Right kidney (tissue), 1 donor: Measurements from ENCODE around the gene NARS2.
A peak's percentile ranks its signal among the peaks of the same experiment; 100 is the strongest.
"Not testable (repeated sequence)": the region's sequence is repeated elsewhere in the genome, so short reads cannot be mapped to it uniquely, and the experiment has no call there.

Experiments
- DNase-seq: peaks from one replicate; pipeline ENCODE4 v3.0.0-alpha.2; 2016

The NARS2 gene

GRCh38 chr11:78577495-78577894 lies 2.8 kb upstream of the NARS2 start:
- DNase-seq: no peak

DNA sequence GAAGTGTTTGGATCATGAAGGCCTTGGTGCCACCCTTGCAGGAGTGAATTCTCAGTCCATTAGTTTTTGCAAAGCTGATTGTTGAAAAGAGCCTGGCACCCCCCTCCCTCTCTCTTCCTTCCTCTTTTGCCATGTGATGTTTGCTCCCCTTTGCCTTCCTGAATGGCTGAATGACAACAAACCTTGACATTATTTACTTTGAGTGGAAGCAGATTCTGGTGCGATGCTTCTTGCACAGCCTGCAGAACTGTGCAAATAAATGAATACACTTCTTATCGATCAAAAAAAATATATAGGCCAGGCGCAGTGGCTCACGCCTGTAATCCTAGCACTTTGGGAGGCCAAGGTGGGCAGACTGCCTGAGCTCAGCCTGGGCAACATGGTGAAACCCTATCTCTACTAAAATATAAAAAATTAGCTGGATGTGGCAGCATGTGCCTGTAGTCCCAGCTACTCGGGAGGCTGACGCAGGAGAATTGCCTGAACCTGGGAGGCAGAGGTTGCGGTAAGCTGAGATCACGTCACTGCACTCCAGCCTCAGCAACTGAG lies 2.0 kb upstream of the NARS2 start:
- no peak for DNase-seq

DNA sequence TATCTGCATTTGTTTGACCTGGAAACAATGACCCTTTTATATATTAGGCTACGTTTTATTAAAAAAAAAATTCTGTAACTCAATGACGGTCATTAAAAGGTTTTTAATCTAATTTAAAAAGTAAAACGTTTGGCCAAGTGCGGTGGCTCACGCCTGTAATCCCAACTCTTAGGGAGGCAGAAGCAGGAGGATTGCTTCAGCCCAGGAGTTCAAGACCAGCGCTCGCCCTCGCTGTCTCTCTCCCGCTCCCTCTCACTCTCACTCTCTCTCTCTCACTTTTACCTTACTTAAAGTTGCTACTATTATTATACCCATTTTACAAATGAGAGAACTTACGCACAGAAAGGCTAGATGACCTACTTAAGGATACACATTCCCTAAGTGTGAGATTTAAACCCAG lies 814 bp upstream of the NARS2 start:
- peak; percentile 18 for DNase-seq

GRCh38 chr11:78573681-78574080 lies 983 bp downstream of the NARS2 start:
- DNase-seq: no peak

- no peak for DNase-seq
Measured at GRCh38 chr11:78573271-78573670, 1.4 kb downstream of the NARS2 start.

DNA sequence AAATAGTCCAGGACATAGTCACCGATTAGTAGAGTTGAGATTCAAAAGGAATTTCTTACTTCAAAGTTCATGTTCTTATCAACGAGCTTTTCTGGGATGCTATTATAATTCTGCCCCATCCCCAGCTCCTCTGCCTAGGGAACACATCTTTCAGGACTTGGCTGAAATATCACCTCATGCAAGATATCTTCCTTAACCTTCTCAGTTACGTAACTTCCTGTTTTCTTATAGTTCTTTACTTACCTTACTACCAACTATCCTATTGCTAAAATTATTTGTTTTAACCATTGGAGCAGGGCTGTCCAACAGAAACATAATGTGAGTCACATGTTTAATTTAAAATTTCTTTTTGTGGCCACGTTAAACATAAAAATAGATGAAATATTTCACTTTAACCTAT lies 2.3 kb downstream of the NARS2 start:
- no peak for DNase-seq

GRCh38 chr11:78570031-78570430 lies 4.6 kb downstream of the NARS2 start:
- no peak for DNase-seq

GRCh38 chr11:78567209-78567608 lies 7.5 kb downstream of the NARS2 start:
- no peak for DNase-seq

- peak; percentile 29 for DNase-seq
Measured at GRCh38 chr11:78564490-78565467, 9.9 kb downstream of the NARS2 start.

GRCh38 chr11:78564037-78564436 lies 10.6 kb downstream of the NARS2 start:
- peak; percentile 18 for DNase-seq

GRCh38 chr11:78563090-78563489 lies 11.6 kb downstream of the NARS2 start:
- not testable (repeated sequence) for DNase-seq

DNA sequence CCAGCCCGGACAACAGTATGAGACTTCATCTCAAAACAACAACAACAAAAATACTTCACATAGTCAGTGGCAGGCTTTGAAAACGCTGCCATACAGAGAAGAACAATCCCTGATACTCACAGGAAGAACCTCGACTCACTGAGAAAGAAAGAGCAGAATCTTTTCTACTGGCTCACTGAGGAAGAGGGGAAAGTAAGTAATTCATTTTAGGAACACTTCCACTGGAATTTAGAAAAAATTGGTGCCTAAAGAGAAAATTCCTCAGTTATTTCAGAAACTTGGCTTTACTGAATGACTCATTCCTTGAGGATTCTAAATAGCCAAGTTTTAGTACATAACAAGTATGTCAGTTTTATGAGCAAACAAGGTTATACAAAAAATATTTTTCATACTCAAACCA lies 12.3 kb downstream of the NARS2 start:
- no peak for DNase-seq

GRCh38 chr11:78560826-78561484 lies 13.7 kb downstream of the NARS2 start:
- DNase-seq: peak; percentile 23

DNA sequence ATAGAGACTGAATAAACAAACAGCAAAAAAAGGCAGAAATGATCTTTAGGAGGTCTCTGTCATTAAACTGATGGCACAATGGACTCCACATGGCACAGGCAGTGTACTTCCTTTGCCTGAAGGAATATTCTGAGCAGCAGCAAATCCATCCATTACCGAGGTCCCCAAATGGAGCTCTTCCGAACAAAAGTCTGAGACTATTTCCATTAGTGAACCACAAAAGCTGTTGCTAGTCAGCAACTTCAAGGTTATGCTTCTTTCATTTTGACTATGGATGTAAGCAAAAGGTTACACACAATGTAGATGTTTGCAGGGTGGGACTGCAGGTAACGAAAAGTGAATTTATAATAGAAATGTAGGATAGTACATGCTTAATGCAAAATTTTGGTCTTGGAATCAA lies 14.5 kb downstream of the NARS2 start:
- DNase-seq: no peak

DNA sequence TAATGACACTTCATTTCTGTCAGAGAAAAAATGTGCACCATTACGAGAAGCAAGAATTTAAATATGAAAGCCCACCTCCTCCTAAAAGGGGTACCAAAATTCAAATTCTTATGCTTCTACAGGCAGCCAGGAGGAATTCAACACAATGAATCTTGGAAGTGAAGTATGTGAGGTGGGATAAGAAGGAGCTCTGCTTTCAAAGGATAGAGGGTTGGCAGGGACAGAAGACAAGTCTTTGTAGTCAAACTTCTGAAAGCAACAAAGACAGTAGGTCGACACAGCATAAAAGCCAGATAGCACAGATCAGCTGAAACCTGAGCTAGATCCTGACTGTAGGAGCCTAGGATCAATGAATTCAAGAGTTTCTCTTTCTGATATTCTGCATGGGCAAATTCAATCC lies 17.4 kb downstream of the NARS2 start:
- DNase-seq: no peak

DNA sequence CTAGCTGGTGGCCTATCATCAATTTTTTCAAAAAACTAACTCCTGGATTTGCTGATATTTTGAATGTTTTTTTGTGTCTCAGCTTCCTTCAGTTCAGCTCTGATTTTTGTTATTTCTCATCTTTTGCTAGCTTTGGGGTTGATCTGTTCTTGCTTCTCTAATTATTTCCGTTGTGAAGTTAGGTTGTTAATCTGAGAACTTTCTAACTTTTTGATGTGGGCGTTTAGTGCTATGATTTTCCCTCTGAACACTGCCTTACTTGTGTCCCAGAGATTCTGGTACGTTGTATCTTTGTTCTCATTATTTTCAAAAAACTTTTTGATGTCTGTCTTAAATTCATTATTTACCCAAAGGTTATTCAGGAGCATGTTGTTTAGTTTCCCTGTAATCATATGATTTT lies 19.1 kb downstream of the NARS2 start:
- DNase-seq: no peak

DNA sequence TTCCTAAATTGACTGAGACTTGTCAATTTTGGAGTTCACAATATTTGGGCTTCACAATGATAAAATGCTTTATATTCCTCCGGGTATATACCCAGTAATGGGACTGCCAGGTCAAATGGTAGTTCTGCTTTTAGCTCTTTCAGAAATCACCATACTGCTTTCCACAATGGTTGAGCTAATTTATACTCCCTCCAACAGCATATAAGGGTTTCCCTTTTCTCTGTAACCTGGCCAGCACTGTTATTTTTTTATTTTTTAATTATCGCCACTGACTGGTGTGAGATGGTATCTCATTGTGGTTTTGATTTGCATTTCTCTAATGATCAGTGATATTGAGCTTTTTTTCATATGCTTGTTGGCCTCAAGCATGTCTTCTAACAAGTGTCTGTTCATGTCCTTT lies 21.8 kb downstream of the NARS2 start:
- no peak for DNase-seq

GRCh38 chr11:78552139-78552538 lies 22.5 kb downstream of the NARS2 start:
- not testable (repeated sequence) for DNase-seq

GRCh38 chr11:78551066-78551465 lies 23.6 kb downstream of the NARS2 start:
- no peak for DNase-seq

DNA sequence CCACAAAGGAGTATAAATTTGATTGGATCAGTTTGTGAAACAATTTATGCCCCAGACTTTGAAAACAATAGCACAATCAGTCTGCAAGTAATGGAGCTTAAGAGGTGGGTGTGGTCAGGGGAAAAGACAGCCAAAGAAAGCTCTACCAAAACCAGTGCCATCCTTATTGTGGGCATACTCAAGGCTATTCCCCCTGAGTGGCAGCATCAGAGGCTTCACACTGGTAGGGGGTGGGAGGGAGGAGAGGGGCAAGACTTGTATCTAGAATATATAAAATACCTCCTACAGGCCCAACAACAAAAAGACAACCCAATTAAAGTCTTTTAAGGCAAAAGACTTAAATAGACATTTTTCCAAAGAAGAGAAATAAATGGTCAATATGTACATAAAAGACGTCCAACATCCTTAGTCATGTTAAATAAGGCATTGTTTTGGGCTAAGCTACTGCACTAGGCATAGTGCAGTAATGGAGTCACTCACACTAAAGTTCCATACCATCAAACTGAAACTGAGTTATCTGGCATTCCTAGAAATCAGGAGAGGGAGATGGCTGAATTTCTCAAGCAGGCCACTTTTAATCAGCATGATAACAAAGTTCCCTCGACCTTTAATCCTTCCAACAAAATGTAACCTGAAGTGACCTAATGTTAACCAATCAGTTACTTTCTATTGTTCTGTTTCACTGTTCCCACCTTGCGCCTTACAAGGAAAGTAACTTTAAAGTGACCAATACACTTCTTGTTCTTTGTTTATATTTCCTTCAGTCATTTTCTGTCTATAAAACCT lies 24.8 kb downstream of the NARS2 start:
- no peak for DNase-seq

- DNase-seq: no peak
Measured at GRCh38 chr11:78548911-78549590, 25.6 kb downstream of the NARS2 start.
